ENCODE data around the gene RYR2. TPM values are rescaled to one million over a fixed set of nuclear protein-coding genes. Genes with fewer than 3 reads are reported as not detected.

RYR2 gene
- total RNA-seq, 1 experiment from 2014 or later: 3.4 TPM

- no peak overlapping the region for H4K8ac ChIP-seq (replicated peaks; ENCODE audit: insufficient read length, low read depth, low read length)
- no peak overlapping the region for H4K5ac ChIP-seq (ENCODE audit: insufficient read length, low read depth, low read length)
- H3K27me3 ChIP-seq (ENCODE audit: insufficient read depth, low read length): no peaks in the 10 kb centered on the region
- no peak overlapping the region for H2BK120ac ChIP-seq (ENCODE audit: low read depth, low read length, poor library complexity, severe bottlenecking)
- H3K9me3 ChIP-seq (ENCODE audit: control insufficient read depth, low read depth, low read length): no peaks in the 10 kb centered on the region
- Mint-ChIP-seq H3K9me3 (peaks cover 5 to 12% of the 10 kb centered on the region in 2 experiments; a peak in 3 of 5 replicates), H3K36me3 (ENCODE audit: insufficient read depth in 1 of 3, low read depth in 3 of 3) (peaks cover 9 to 16% (median 11%) of the 10 kb centered on the region in 3 experiments; a peak in 6 of 7 replicates), H3K27ac (no peak overlapping the region), H3K4me1 (peaks cover 10 to 11% of the 10 kb centered on the region in 2 experiments), H3K27me3 (ENCODE audit: low read depth) (no peaks in the 10 kb centered on the region), H3K4me3 (no peak overlapping the region)
- H3K18ac ChIP-seq (ENCODE audit: insufficient read length, low read depth, low read length): no peak overlapping the region
- H3K4me1 ChIP-seq (ENCODE audit: insufficient read depth, low read length): no peaks in the 10 kb centered on the region
- no peaks in the 10 kb centered on the region for H3K23me2 ChIP-seq (ENCODE audit: insufficient read length, low read depth, low read length, poor library complexity, severe bottlenecking)
- no peak overlapping the region for H3K9ac ChIP-seq (ENCODE audit: extremely low read depth, insufficient read length, low read length)
- no peaks in the 10 kb centered on the region for H4K20me1 ChIP-seq (ENCODE audit: control insufficient read depth, insufficient read depth, insufficient read length)
- H2AK5ac ChIP-seq (ENCODE audit: insufficient read length, low read length): no peak overlapping the region
- H2AFZ ChIP-seq (ENCODE audit: low read length): no peak overlapping the region
- H3K14ac ChIP-seq (ENCODE audit: insufficient read depth, low read length): no peak overlapping the region
- no peaks in the 10 kb centered on the region for H3K79me2 ChIP-seq (ENCODE audit: insufficient read depth, low read length)
- TF ChIP-seq, protein P1, sequence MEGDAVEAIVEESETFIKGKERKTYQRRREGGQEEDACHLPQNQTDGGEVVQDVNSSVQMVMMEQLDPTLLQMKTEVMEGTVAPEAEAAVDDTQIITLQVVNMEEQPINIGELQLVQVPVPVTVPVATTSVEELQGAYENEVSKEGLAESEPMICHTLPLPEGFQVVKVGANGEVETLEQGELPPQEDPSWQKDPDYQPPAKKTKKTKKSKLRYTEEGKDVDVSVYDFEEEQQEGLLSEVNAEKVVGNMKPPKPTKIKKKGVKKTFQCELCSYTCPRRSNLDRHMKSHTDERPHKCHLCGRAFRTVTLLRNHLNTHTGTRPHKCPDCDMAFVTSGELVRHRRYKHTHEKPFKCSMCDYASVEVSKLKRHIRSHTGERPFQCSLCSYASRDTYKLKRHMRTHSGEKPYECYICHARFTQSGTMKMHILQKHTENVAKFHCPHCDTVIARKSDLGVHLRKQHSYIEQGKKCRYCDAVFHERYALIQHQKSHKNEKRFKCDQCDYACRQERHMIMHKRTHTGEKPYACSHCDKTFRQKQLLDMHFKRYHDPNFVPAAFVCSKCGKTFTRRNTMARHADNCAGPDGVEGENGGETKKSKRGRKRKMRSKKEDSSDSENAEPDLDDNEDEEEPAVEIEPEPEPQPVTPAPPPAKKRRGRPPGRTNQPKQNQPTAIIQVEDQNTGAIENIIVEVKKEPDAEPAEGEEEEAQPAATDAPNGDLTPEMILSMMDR (conservative IDR thresholded peaks at IDR 0.05): no peak
- no peaks in the 10 kb centered on the region for H3K79me1 ChIP-seq (ENCODE audit: insufficient read depth, low read depth, low read length, poor library complexity, severe bottlenecking)
- H3K23ac ChIP-seq (ENCODE audit: insufficient read length, low read depth, low read length): no peak overlapping the region
- H2BK12ac ChIP-seq (ENCODE audit: insufficient read length, low read depth, low read length): no peak overlapping the region
- no peak overlapping the region for H3K4ac ChIP-seq (ENCODE audit: low read depth, low read length)
- no CpG with 5 or more reads among the region's 4 CpGs for WGBS (ENCODE audit: extremely low coverage, insufficient read length, low lambda C conversion rate)
- no peak overlapping the region for H2BK5ac ChIP-seq (ENCODE audit: insufficient read length, low read length)
- no peak for DNase-seq
- H2BK15ac ChIP-seq (ENCODE audit: low read depth, low read length): no peak overlapping the region
- no peak overlapping the region for H4K91ac ChIP-seq (ENCODE audit: insufficient read length, low read depth, low read length)
- H3T11ph ChIP-seq (ENCODE audit: low read length): no peak overlapping the region
- H3K27ac ChIP-seq (ENCODE audit: insufficient read length, low read depth, low read length): no peak overlapping the region
- no peak overlapping the region for H3K56ac ChIP-seq (ENCODE audit: insufficient read length, low read depth, low read length)
- no peak overlapping the region for H3K4me2 ChIP-seq (ENCODE audit: insufficient read depth, insufficient read length, low read length)
- no peak overlapping the region for H2BK20ac ChIP-seq (ENCODE audit: low read depth, low read length, poor library complexity, severe bottlenecking)
Observed at GRCh38 chr1:237671262-237671661, 629.3 kb downstream of the RYR2 start.
